ENCODE measurements around the gene RPP25L. TPM values are rescaled to one million over a fixed set of nuclear protein-coding genes. Genes with fewer than 3 reads are reported as not detected.

RPP25L gene
- total RNA-seq, 2 donors from 2014 or later: 5.5 to 8.7 TPM

DNA sequence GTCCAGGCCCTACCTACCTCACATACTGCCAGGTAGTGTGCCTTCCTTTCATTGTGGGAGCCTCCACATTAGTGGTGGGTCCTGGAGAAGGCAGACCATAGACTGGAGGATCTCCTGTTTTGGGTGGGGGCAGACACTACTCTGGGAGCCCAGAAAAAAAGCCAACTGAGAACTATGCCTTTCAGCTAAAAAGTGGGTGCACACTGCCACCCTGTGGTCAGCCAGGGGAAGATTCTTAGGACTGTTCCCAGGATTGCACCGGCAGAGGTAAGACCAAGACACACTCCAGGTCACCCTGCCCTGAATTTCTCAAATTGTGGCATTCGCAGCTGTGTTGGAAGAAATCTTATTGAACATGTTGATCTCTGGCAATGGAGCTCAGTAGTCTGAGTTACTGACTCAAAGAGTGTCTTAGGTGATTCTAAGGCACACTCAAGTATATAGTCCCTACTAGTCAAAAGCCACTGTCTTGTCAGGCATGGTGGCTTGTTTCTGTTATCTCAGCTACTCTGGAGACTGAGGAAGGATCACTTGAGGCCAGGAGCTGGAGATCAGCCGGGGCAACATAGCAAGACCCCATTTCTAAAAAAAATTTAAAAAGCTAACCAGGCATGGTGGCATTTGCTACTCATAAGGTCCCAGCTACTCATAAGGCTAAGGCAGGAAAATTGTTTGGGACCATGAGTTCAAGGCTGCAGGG lies 22.1 kb upstream of the RPP25L start:
- Histone ChIP-seq H3K4me3 (no peak overlapping the region), H3K27me3 (replicated peaks; ENCODE audit: insufficient read depth) (peaks cover 8% of the 10 kb centered on the region), H3K27ac (no peak overlapping the region), H3K9me3 (no peaks in the 10 kb centered on the region), H3K4me1 (ENCODE audit: control insufficient read depth in 1 of 2, low read depth in 2 of 2) (peaks cover 11 to 35% of the 10 kb centered on the region in 2 donors), H3K36me3 (no peaks in the 10 kb centered on the region)
- TF ChIP-seq, protein P1, sequence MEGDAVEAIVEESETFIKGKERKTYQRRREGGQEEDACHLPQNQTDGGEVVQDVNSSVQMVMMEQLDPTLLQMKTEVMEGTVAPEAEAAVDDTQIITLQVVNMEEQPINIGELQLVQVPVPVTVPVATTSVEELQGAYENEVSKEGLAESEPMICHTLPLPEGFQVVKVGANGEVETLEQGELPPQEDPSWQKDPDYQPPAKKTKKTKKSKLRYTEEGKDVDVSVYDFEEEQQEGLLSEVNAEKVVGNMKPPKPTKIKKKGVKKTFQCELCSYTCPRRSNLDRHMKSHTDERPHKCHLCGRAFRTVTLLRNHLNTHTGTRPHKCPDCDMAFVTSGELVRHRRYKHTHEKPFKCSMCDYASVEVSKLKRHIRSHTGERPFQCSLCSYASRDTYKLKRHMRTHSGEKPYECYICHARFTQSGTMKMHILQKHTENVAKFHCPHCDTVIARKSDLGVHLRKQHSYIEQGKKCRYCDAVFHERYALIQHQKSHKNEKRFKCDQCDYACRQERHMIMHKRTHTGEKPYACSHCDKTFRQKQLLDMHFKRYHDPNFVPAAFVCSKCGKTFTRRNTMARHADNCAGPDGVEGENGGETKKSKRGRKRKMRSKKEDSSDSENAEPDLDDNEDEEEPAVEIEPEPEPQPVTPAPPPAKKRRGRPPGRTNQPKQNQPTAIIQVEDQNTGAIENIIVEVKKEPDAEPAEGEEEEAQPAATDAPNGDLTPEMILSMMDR (IDR thresholded peaks at IDR 0.05): peak; percentile 84
- ATAC-seq (ENCODE audit: insufficient number of reproducible peaks, low FRiP score, low read depth) (no peak), DNase-seq (ENCODE audit: low spot score) (no peak)

- DNase-seq (ENCODE audit: low spot score): no peak
- Histone ChIP-seq H3K36me3 (no peaks in the 10 kb centered on the region), H3K27ac (no peak overlapping the region), H3K27me3 (replicated peaks; ENCODE audit: insufficient read depth) (peaks cover 8% of the 10 kb centered on the region), H3K4me1 (ENCODE audit: control insufficient read depth in 1 of 2, low read depth in 2 of 2) (peaks cover 7 to 38% of the 10 kb centered on the region in 2 donors), H3K4me3 (no peak overlapping the region), H3K9me3 (no peaks in the 10 kb centered on the region)
- no peak for ATAC-seq (ENCODE audit: insufficient number of reproducible peaks, low FRiP score, low read depth)
- TF ChIP-seq, protein P1 (IDR thresholded peaks at IDR 0.05): no peak
These were observed 21.3 kb upstream of the RPP25L start for GRCh38 chr9:34633166-34633565.

DNA sequence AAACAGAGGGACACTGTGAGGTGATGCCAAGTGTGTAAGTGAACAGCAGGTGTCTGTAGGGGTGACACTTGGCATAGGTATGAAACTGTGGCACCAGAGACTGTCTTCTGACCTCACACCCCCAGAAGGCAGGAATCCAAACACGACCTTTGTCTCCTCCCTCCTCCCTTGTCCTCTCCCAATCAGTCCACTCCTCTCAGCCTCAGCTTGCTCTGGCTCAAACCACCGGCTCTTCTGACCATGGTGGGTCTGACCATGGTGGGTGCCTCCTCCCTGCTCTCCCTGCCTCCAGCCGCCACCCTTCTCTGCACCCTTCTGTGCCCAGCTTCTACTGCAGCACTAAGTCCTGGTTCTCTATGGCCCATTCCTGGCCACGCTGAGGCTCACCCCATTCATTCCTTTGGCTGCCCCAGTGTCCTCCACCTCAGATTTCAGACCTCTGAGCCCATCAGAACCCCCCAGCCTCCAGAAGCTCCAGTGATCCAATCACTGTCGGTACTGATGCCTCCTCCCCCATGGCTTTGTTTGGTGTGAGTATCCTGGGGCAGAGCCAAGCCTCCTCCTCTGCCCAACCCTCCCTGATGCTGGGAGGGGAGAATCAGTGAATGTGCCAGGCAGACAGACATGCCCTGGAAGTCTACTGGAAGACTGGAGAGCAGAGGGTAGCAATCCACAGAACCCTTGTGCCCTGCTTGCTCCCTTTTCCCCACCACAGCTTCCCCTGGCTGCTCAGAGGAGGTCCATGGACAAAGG lies 18.7 kb upstream of the RPP25L start:
- H3K4me3 ChIP-seq: no peak overlapping the region
- no peaks in the 10 kb centered on the region for H3K9me3 ChIP-seq
- no peak for DNase-seq (ENCODE audit: low spot score)
- no peak for ATAC-seq (ENCODE audit: insufficient number of reproducible peaks, low FRiP score, low read depth)
- peaks cover 13% of the 10 kb centered on the region for H3K27me3 ChIP-seq (replicated peaks; ENCODE audit: insufficient read depth)
- no peaks in the 10 kb centered on the region for H3K36me3 ChIP-seq
- H3K27ac ChIP-seq: no peak overlapping the region
- TF ChIP-seq, protein P1 (IDR thresholded peaks at IDR 0.05): no peak
- peaks cover 0 to 23% of the 10 kb centered on the region in 2 donors for H3K4me1 ChIP-seq (ENCODE audit: control insufficient read depth in 1 of 2, low read depth in 2 of 2)

GRCh38 chr9:34629491-34629808 lies 17.6 kb upstream of the RPP25L start:
- H3K27me3 ChIP-seq (replicated peaks; ENCODE audit: insufficient read depth): peaks cover 14% of the 10 kb centered on the region

More at GRCh38 chr9:34629491-34629808, 17.6 kb upstream of the RPP25L start:
- no peaks in the 10 kb centered on the region for H3K9me3 ChIP-seq
- TF ChIP-seq, protein P1 (IDR thresholded peaks at IDR 0.05): no peak
- DNase-seq (ENCODE audit: low spot score) (no peak), ATAC-seq (ENCODE audit: insufficient number of reproducible peaks, low FRiP score, low read depth) (no peak)
- H3K36me3 ChIP-seq: no peaks in the 10 kb centered on the region
- peaks cover 0 to 19% of the 10 kb centered on the region in 2 donors for H3K4me1 ChIP-seq (ENCODE audit: control insufficient read depth in 1 of 2, low read depth in 2 of 2)
- H3K4me3 ChIP-seq: peak overlapping the region; percentile 61
- H3K27ac ChIP-seq: no peak overlapping the region

Measured in thoracic aorta (tissue), 2 donors.